ENCODE measurements around the gene PCOLCE2. TPM values are rescaled to one million over a fixed set of nuclear protein-coding genes. Genes with fewer than 3 reads are reported as not detected.

The PCOLCE2 gene
- total RNA-seq, 1 donor from 2014 or later: 1.8 TPM

GRCh38 chr3:142784228-142784627, 104.7 kb downstream of the PCOLCE2 start:
- no peak for DNase-seq (ENCODE audit: low spot score)
- Mint-ChIP-seq H3K27ac (ENCODE audit: unreplicated experiment) (no peak overlapping the region), H3K36me3 (ENCODE audit: low read depth, unreplicated experiment) (no peaks in the 10 kb centered on the region), H3K4me3 (ENCODE audit: unreplicated experiment) (no peak overlapping the region), H3K27me3 (ENCODE audit: unreplicated experiment) (no peaks in the 10 kb centered on the region), H3K9me3 (ENCODE audit: unreplicated experiment) (no peaks in the 10 kb centered on the region), H3K4me1 (ENCODE audit: unreplicated experiment) (peaks cover 9% of the 10 kb centered on the region)
- TF ChIP-seq CTCF (IDR thresholded peaks at IDR 0.05; ENCODE audit: unreplicated experiment): no peak

- no peaks in the 10 kb centered on the region for H3K9me3 Mint-ChIP-seq (ENCODE audit: unreplicated experiment)
- no peaks in the 10 kb centered on the region for H3K36me3 Mint-ChIP-seq (ENCODE audit: low read depth, unreplicated experiment)
- H3K27me3 Mint-ChIP-seq (ENCODE audit: unreplicated experiment): no peaks in the 10 kb centered on the region
- no peak overlapping the region for H3K4me3 Mint-ChIP-seq (ENCODE audit: unreplicated experiment)
- no peak for TF ChIP-seq CTCF (IDR thresholded peaks at IDR 0.05; ENCODE audit: unreplicated experiment)
- H3K27ac Mint-ChIP-seq (ENCODE audit: unreplicated experiment): no peak overlapping the region
- H3K4me1 Mint-ChIP-seq (ENCODE audit: unreplicated experiment): peaks cover 6% of the 10 kb centered on the region
- DNase-seq (ENCODE audit: low spot score): no peak
Measured at GRCh38 chr3:142782616-142783015, 106.3 kb downstream of the PCOLCE2 start.

- TF ChIP-seq CTCF (IDR thresholded peaks at IDR 0.05; ENCODE audit: unreplicated experiment): no peak
- H3K36me3 Mint-ChIP-seq (ENCODE audit: low read depth, unreplicated experiment): no peaks in the 10 kb centered on the region
- H3K27me3 Mint-ChIP-seq (ENCODE audit: unreplicated experiment): no peaks in the 10 kb centered on the region
- no peaks in the 10 kb centered on the region for H3K9me3 Mint-ChIP-seq (ENCODE audit: unreplicated experiment)
- no peak overlapping the region for H3K4me3 Mint-ChIP-seq (ENCODE audit: unreplicated experiment)
- no peak for DNase-seq (ENCODE audit: low spot score)
- H3K27ac Mint-ChIP-seq (ENCODE audit: unreplicated experiment): no peak overlapping the region
- no peaks in the 10 kb centered on the region for H3K4me1 Mint-ChIP-seq (ENCODE audit: unreplicated experiment)
Measured at GRCh38 chr3:142779591-142779990, 109.3 kb downstream of the PCOLCE2 start.

DNA sequence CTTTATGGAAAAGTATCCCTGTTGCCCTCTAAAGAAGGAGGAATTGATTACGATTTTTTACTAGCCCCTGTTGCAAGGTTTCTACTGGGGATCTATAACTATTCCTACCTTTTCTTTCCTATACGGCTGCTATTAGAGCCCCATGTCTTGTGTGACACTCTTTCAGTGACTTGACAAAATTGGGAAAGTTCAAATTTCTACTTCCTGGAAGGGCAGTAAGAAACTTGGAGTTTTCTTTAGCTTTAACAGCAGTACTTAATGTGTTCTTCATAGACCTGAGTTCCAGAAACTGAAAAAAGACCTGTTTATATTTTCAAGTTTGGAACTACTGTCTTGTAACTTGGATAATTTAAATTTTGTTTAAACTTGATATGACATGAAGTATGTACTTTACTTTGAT, 110.3 kb downstream of the PCOLCE2 start:
- no peak for DNase-seq (ENCODE audit: low spot score)
- no peaks in the 10 kb centered on the region for H3K36me3 Mint-ChIP-seq (ENCODE audit: low read depth, unreplicated experiment)
- no peak overlapping the region for H3K27ac Mint-ChIP-seq (ENCODE audit: unreplicated experiment)
- no peak overlapping the region for H3K4me3 Mint-ChIP-seq (ENCODE audit: unreplicated experiment)
- H3K27me3 Mint-ChIP-seq (ENCODE audit: unreplicated experiment): no peaks in the 10 kb centered on the region
- no peaks in the 10 kb centered on the region for H3K4me1 Mint-ChIP-seq (ENCODE audit: unreplicated experiment)
- H3K9me3 Mint-ChIP-seq (ENCODE audit: unreplicated experiment): no peaks in the 10 kb centered on the region
- no peak for TF ChIP-seq CTCF (IDR thresholded peaks at IDR 0.05; ENCODE audit: unreplicated experiment)

DNA sequence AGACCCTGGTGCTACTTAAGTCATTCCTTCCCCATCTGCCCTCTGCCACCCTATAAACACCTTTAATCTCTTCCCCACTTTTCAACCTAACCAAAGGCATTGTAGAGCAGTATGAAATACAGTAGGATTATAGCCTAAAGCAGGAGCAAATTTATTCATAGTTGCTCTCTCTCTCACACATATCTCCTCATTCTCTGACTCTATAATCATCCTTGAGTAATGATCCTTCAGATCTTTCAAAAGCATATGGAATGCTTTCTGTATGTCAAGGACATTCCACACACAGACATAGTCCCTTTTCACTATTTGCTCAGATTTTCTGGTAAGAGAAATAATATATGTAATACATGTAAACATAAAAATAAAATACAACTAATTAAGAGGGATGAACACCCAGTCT, 111.0 kb downstream of the PCOLCE2 start:
- no peak overlapping the region for H3K27ac Mint-ChIP-seq (ENCODE audit: unreplicated experiment)
- no peak for DNase-seq (ENCODE audit: low spot score)
- no peak overlapping the region for H3K4me3 Mint-ChIP-seq (ENCODE audit: unreplicated experiment)
- no peak for TF ChIP-seq CTCF (IDR thresholded peaks at IDR 0.05; ENCODE audit: unreplicated experiment)
- no peaks in the 10 kb centered on the region for H3K27me3 Mint-ChIP-seq (ENCODE audit: unreplicated experiment)
- no peaks in the 10 kb centered on the region for H3K4me1 Mint-ChIP-seq (ENCODE audit: unreplicated experiment)
- no peaks in the 10 kb centered on the region for H3K9me3 Mint-ChIP-seq (ENCODE audit: unreplicated experiment)
- H3K36me3 Mint-ChIP-seq (ENCODE audit: low read depth, unreplicated experiment): no peaks in the 10 kb centered on the region

Data from endothelial cell (in vitro differentiated cells).